Measurements from ENCODE around the gene PSG6.
"Not testable (repeated sequence)": the region's sequence is repeated elsewhere in the genome, so short reads cannot be mapped to it uniquely, and the experiment has no call there.

PSG6 gene

DNA sequence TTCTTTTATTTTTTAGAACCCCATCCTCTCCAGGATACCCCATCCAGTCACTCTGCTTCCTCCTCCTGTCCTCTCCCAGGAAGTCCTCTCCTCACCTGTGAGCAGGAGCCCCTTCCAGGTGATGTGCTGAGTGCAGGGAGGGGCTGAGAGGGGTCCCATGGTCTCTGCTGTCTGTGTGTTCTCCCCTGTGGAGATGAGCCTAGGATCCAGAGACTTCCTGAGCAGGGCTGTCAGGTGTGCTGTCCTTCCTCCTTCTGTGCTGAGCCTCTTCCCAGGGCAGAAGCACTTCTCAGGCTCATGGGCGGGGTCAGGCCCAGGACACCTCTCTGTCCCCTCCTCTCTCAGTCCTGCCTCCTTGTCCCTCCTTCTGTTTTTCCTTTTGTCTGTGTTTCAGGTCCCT, at the start of gene PSG6:
PSG6 (minus strand) TSS at position 261 of the 400 bp plus-strand sequence; CDS start at position 159, 102 bp downstream.
- not testable (repeated sequence) for H3K9me3 ChIP-seq; H3K4me3 ChIP-seq (ENCODE audit: low read depth in 1 of 2, low read length in 1 of 2); H3K4me1 ChIP-seq (ENCODE audit: control insufficient read depth in 1 of 2, insufficient read depth in 1 of 2, low read depth in 1 of 2, low read length in 1 of 2); H3K27me3 ChIP-seq; H3K27ac ChIP-seq; H3K36me3 ChIP-seq

DNA sequence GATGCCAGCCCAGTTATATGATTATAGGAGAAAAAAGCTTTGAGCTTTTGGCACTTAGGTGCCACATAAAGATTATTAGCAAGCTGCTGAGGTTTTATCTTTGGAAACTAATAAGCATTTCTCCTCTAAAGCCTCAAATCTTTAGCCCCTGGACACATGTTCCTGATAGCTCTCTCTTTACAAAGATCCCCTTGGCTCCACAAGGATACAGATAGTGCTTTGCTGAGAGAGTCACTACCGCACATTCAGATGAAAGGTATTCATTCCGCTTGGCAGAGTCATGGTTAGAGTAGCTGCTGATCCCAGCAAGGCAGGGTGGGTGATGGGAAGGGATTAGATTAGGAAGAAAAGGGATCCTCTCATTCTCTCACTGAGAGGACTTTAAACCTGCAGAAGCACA, 47.5 kb upstream of the PSG6 start:
- H3K4me1 ChIP-seq (ENCODE audit: control insufficient read depth in 1 of 2, insufficient read depth in 1 of 2, low read depth in 1 of 2, low read length in 1 of 2) = no peaks in the 10 kb centered on the region
- no peaks in the 10 kb centered on the region for H3K27me3 ChIP-seq
- TF ChIP-seq, protein P1, sequence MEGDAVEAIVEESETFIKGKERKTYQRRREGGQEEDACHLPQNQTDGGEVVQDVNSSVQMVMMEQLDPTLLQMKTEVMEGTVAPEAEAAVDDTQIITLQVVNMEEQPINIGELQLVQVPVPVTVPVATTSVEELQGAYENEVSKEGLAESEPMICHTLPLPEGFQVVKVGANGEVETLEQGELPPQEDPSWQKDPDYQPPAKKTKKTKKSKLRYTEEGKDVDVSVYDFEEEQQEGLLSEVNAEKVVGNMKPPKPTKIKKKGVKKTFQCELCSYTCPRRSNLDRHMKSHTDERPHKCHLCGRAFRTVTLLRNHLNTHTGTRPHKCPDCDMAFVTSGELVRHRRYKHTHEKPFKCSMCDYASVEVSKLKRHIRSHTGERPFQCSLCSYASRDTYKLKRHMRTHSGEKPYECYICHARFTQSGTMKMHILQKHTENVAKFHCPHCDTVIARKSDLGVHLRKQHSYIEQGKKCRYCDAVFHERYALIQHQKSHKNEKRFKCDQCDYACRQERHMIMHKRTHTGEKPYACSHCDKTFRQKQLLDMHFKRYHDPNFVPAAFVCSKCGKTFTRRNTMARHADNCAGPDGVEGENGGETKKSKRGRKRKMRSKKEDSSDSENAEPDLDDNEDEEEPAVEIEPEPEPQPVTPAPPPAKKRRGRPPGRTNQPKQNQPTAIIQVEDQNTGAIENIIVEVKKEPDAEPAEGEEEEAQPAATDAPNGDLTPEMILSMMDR (IDR thresholded peaks at IDR 0.05) = no peak
- H3K36me3 ChIP-seq = no peaks in the 10 kb centered on the region
- no peak overlapping the region for H3K4me3 ChIP-seq (ENCODE audit: low read depth in 1 of 2, low read length in 1 of 2)
- H3K9me3 ChIP-seq = no peaks in the 10 kb centered on the region
- H3K27ac ChIP-seq = no peak overlapping the region

DNA sequence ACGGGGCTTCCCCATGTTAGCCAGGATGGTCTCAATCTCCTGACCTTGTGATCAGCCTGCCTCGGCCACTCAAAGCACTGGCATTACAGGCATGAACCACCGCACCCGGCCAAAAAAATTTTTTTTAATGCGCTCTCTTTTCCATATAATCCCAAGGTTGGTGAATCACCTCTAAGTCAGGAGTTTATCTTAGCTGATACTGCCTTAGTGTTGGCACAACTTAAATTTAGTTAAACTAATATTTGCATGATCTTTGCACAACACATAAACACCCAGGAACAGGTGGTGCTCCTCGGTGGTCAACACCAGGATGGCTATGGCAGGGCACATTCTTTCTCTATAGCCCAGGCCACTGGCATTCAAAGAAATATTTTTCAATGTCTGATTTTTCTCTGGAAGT, 43.4 kb upstream of the PSG6 start:
- Histone ChIP-seq H3K27me3 (no peaks in the 10 kb centered on the region), H3K4me3 (ENCODE audit: low read depth in 1 of 2, low read length in 1 of 2) (no peak overlapping the region), H3K36me3 (no peaks in the 10 kb centered on the region), H3K9me3 (no peaks in the 10 kb centered on the region), H3K4me1 (ENCODE audit: control insufficient read depth in 1 of 2, insufficient read depth in 1 of 2, low read depth in 1 of 2, low read length in 1 of 2) (no peaks in the 10 kb centered on the region), H3K27ac (no peak overlapping the region)
- TF ChIP-seq, protein P1 (IDR thresholded peaks at IDR 0.05) = no peak

DNA sequence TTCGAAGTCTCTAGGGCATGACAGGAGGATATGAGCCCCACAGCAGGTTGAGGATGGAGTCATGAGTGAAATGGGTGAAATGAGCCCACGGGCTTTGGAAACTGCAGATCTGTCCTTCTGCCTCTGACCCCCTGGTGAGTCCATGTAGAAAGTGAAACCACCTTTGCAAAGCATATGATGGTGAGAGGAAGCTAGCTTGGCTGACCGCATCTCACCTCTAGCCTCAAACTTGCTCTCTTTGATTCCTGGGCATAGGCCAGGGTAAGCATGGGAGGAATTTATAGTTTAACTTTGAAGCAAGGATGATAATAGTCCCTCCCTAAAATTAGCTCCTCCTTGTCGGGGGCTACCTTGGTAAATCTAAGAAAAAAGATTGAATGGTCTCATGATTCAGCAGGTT, 34.4 kb upstream of the PSG6 start:
- not testable (repeated sequence) for H3K36me3 ChIP-seq; H3K27ac ChIP-seq; H3K27me3 ChIP-seq; H3K4me1 ChIP-seq (ENCODE audit: control insufficient read depth in 1 of 2, insufficient read depth in 1 of 2, low read depth in 1 of 2, low read length in 1 of 2); H3K9me3 ChIP-seq; H3K4me3 ChIP-seq (ENCODE audit: low read depth in 1 of 2, low read length in 1 of 2)

DNA sequence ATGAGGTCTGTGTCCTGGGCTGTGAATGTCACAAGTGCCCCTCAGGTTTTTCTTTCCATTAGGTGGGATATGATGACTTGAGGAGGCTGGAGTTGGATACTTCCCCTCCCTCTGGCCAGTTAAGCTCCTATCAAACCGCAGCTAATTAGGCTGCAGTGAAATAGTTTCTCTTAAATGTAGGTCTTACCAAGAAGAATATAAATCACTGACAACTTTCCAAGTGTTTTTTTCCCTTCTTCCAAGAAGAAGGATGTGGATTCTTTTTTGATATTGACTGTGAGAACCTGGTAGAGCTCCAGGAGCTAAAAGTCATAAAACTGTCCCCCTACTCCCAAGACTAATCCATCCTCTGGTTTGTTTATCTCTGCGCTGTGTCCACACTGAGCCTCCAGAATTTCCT, 33.8 kb upstream of the PSG6 start:
- not testable (repeated sequence) for H3K4me3 ChIP-seq (ENCODE audit: low read depth in 1 of 2, low read length in 1 of 2); H3K4me1 ChIP-seq (ENCODE audit: control insufficient read depth in 1 of 2, insufficient read depth in 1 of 2, low read depth in 1 of 2, low read length in 1 of 2); H3K27me3 ChIP-seq; H3K36me3 ChIP-seq; H3K9me3 ChIP-seq; H3K27ac ChIP-seq

DNA sequence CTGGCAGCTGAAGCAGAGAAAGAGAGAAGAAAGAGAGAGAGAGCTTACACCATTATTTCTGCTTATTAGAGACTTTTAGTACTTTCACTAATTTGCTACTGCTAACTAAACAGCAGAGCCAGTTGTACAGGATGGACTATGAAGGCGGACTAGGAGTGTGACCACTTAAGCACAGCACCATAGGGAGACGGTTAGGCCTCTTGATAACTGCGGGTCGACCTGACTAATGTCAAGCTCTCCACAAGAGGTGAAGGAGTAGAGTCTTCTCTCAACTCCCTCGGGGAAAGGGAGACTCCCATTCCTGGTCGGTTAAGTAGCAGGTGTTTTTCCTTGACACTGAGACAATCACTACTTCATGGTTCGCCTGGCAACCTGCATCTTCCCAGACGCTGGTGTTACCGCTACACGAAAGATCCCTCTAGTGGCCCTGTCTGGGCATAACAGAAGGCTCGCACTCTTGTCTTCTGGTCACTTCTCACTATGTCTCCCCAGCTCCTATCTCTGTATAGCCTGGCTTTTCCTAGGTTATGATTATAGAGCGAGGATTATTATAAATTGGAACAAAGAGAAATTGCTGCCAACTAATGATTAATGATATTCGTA, 24.6 kb upstream of the PSG6 start:
- Histone ChIP-seq H3K36me3 (no peaks in the 10 kb centered on the region), H3K27ac (no peak overlapping the region), H3K9me3 (no peaks in the 10 kb centered on the region), H3K4me1 (ENCODE audit: control insufficient read depth in 1 of 2, insufficient read depth in 1 of 2, low read depth in 1 of 2, low read length in 1 of 2) (no peaks in the 10 kb centered on the region), H3K27me3 (no peaks in the 10 kb centered on the region), H3K4me3 (ENCODE audit: low read depth in 1 of 2, low read length in 1 of 2) (no peak overlapping the region)
- TF ChIP-seq, protein P1 (IDR thresholded peaks at IDR 0.05) = no peak

DNA sequence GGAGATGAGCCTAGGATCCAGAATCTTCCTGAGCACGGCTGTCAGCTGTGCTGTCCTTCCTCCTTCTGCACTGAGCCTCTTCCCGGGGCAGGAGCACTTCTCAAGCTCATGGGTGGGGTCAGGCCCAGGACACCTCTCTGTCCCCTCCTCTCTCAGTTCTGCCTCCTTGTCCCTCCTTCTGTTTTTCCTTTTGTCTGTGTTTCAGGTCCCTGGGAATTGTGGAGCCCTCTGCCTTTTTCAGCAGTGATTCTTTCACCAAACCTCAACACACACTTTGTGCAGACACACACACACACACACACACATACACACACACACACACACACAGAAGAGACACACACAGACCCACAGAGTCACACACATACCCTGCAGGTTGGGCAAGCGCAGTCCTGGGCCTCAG, 19.4 kb upstream of the PSG6 start, which contains the start of gene PSG7:
PSG7 (minus strand) TSS at position 101 of the 400 bp plus-strand sequence. CDS start 131 bp downstream, outside the sequence.
- H3K27ac ChIP-seq; H3K4me1 ChIP-seq (ENCODE audit: control insufficient read depth in 1 of 2, insufficient read depth in 1 of 2, low read depth in 1 of 2, low read length in 1 of 2); H3K27me3 ChIP-seq; H3K9me3 ChIP-seq; H3K4me3 ChIP-seq (ENCODE audit: low read depth in 1 of 2, low read length in 1 of 2); H3K36me3 ChIP-seq: not testable (repeated sequence)

DNA sequence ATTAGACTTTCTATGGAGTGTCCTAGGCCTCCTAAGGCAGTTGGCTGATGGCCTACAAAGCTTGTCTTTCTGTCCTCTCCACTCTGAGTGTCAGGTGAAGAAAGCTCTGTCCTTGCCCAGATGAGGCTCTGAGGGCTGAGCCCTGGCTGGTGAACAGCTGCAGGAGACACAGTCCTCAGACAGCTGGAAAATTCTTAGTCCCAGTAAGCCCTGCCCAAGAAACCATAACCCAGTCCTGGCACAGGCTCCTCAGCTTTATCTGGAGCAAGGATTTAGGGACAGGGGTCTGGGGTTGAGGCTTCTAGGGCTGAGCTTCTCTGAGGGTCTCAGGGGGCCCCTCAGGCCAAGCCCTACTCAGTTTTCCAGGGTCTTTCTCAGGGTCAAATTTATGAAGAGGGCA, 17.0 kb upstream of the PSG6 start:
- H3K9me3 ChIP-seq; H3K27ac ChIP-seq; H3K36me3 ChIP-seq; H3K4me1 ChIP-seq (ENCODE audit: control insufficient read depth in 1 of 2, insufficient read depth in 1 of 2, low read depth in 1 of 2, low read length in 1 of 2); H3K27me3 ChIP-seq; H3K4me3 ChIP-seq (ENCODE audit: low read depth in 1 of 2, low read length in 1 of 2): not testable (repeated sequence)

DNA sequence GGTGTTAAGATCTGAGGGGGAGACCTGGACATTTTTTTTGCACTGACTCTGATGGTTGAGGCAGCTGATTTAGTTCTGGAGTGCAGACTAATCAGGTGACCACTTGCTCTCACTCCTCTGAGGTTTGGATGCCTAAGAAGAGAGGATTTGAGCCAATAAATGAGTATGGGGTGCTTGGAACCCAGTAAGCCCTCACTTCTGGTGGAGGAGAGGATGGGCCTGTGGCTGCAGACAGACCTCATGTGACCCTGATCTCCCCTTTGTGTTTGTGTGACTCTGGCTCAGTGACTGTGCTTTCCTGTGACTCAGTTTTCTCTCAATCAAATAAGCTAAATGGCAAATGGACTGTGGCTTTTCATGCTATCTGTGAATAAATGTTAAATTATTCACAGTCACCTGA, 16.5 kb upstream of the PSG6 start:
- not testable (repeated sequence) for H3K36me3 ChIP-seq; H3K27ac ChIP-seq; H3K4me3 ChIP-seq (ENCODE audit: low read depth in 1 of 2, low read length in 1 of 2); H3K27me3 ChIP-seq; H3K4me1 ChIP-seq (ENCODE audit: control insufficient read depth in 1 of 2, insufficient read depth in 1 of 2, low read depth in 1 of 2, low read length in 1 of 2); H3K9me3 ChIP-seq

DNA sequence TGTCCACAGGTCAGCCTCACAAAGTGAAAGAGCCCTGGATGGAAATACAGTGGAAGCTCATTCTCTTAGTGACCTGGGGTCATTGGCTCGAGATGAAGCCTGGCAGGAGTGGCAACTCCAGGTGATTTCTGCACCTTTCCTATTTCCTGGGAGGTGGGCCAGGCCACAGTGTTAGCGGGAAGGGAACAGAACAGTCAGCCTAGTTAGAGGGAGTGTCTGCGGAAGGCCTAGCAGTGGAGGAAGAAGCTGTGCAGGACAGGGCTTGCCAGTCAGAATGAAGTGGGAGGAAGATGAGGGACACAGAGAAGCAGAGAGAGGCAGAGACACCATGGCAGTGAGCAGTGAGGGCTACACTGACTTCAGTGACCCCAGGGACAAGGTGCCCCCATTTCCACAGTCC, 15.7 kb upstream of the PSG6 start:
- H3K4me1 ChIP-seq (ENCODE audit: control insufficient read depth in 1 of 2, insufficient read depth in 1 of 2, low read depth in 1 of 2, low read length in 1 of 2); H3K27ac ChIP-seq: not testable (repeated sequence)

DNA sequence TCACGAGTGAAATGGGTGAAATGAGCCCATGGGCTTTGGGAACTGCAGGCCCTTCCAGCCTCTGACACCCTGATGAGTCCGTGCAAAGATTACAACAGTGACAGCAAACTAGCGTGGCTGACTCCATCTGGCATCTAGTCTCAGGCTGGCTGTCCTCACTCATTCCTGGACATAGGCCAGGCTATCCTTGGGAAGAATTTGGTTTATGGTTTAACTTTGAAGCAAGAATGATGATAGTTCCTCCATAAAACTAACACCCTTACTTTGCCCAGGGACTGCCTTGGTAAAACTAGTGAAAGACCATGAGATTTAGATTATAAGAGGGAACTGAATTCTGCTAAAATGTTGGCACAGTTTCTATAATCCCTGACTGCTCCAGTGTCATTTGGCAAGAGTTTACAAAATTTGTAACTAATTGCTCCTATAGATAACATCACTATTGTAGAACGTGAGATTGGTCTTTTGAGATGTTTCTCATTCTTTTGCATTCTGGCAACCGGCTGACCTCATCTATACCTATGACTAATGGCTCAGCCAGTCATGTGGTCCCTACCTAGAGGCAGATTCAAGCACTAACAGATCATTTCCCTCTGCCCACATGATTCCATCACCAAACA, 14.9 kb upstream of the PSG6 start:
- not testable (repeated sequence) for H3K27ac ChIP-seq; H3K4me3 ChIP-seq (ENCODE audit: low read depth in 1 of 2, low read length in 1 of 2); H3K27me3 ChIP-seq; H3K9me3 ChIP-seq; H3K36me3 ChIP-seq; H3K4me1 ChIP-seq (ENCODE audit: control insufficient read depth in 1 of 2, insufficient read depth in 1 of 2, low read depth in 1 of 2, low read length in 1 of 2)

More for the DNA sequence above, 15.7 kb upstream of the PSG6 start:
- not testable (repeated sequence) for H3K27me3 ChIP-seq; H3K36me3 ChIP-seq; H3K4me3 ChIP-seq (ENCODE audit: low read depth in 1 of 2, low read length in 1 of 2); H3K9me3 ChIP-seq

All from neutrophil (primary cell).